Activated T-helper 17 cell treated with anti-CD3 and anti-CD28 coated beads, Interleukin-2, amount 50 U/mL, for 72 hours (primary cell): ENCODE results near the gene CCDC82. TPM values are rescaled to one million over a fixed set of nuclear protein-coding genes. Genes with fewer than 3 reads are reported as not detected.
A peak's percentile ranks its signal among the peaks of the same experiment; 100 is the strongest.

ENCODE experiments used
- ATAC-seq: fragments of 150-1000 bp; cut with Tn5 transposase; replicated peaks from 2 replicates; pipeline ENCODE4 v1.10.0; 2021; ENCODE audit warnings: mild to moderate bottlenecking, moderate library complexity
- H3K27ac Mint-ChIP-seq: one replicate; pipeline ENCODE4 v1.8.0; 2022; ENCODE audit warnings: mixed read lengths
- H3K27me3 Mint-ChIP-seq: one replicate; pipeline ENCODE4 v1.8.0; 2022; ENCODE audit warnings: mixed read lengths
- H3K36me3 Mint-ChIP-seq: one replicate; pipeline ENCODE4 v1.8.0; 2022; ENCODE audit warnings: low read depth, mild to moderate bottlenecking, mixed read lengths
- H3K4me1 Mint-ChIP-seq: one replicate; pipeline ENCODE4 v1.8.0; 2022; ENCODE audit warnings: mixed read lengths
- H3K4me3 Mint-ChIP-seq: one replicate; pipeline ENCODE4 v1.8.0; 2022; ENCODE audit warnings: mild to moderate bottlenecking, mixed read lengths
- H3K9me3 Mint-ChIP-seq: one replicate; pipeline ENCODE4 v1.8.0; 2022; ENCODE audit warnings: mixed read lengths
- total RNA-seq, 2 donors: library from RNA; stranded (reverse); gene quantifications; one replicate each; pipeline ENCODE4 v1.2.3, GENCODE V29; 2022

Gene CCDC82
- total RNA-seq, 2 donors from 2014 or later: 25.1 to 29.0 TPM

DNA sequence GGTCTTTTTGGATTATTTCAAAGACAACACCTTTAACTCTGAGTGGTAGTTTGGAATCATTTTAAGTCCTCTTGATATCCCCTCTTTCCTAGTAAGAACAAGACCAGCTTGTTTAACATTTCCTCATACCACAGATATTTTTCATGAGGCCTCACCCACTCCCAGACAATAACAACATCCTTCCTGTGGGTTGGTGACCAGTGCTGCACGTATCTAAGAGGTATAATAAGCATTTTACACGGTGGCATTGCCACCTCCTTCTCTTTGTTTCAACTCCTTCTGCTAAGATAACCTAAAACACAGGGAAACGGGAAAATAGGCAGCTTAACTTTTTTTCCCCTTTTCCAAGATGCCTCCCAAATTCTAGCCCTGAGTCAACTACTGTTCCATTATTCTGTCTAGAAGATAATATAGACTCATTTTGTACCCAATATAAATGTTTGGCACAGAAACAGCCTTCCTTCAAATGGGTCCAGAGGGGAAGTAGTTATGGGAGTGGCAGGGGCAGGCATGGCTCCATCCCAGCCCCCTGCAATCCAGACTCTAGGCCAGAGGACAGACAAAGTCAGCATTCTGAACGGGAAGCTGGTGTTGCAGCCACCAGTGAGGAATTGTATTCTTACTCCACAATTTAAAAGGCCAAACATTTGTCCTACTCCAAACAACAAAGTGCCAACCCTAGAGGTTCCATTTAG lies 75.2 kb downstream of the CCDC82 start:
- Mint-ChIP-seq H3K4me1 (peaks cover 44% of the 10 kb centered on the region), H3K27ac (peak overlapping the region; percentile 82), H3K27me3 (no peaks in the 10 kb centered on the region), H3K4me3 (peak overlapping the region; percentile 56), H3K36me3 (peaks cover 14% of the 10 kb centered on the region), H3K9me3 (no peaks in the 10 kb centered on the region)
- ATAC-seq: peak; percentile 60

DNA sequence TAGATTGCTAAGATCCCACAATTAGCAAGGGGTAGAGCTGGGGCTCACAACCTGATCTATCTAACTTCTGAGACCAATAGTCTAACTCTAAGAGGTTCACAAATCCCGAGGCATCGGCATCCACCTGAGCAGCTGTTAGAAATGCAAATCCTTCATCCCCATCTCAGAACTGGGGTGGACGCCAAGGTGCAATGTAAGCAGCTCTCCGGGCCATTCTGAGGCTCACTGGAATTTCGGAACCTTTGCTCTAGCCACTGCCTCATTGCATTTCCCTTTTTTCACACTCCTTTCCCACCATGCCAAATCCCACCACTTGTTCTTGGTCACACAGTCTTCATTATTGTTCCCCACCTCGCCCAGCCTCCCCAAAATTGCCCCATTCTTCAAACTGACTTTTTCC lies 76.5 kb downstream of the CCDC82 start:
- H3K27me3 Mint-ChIP-seq: no peaks in the 10 kb centered on the region
- ATAC-seq: no peak
- no peaks in the 10 kb centered on the region for H3K9me3 Mint-ChIP-seq
- peaks cover 46% of the 10 kb centered on the region for H3K4me1 Mint-ChIP-seq
- H3K27ac Mint-ChIP-seq: peak overlapping the region; percentile 82
- no peak overlapping the region for H3K4me3 Mint-ChIP-seq
- peaks cover 14% of the 10 kb centered on the region for H3K36me3 Mint-ChIP-seq

DNA sequence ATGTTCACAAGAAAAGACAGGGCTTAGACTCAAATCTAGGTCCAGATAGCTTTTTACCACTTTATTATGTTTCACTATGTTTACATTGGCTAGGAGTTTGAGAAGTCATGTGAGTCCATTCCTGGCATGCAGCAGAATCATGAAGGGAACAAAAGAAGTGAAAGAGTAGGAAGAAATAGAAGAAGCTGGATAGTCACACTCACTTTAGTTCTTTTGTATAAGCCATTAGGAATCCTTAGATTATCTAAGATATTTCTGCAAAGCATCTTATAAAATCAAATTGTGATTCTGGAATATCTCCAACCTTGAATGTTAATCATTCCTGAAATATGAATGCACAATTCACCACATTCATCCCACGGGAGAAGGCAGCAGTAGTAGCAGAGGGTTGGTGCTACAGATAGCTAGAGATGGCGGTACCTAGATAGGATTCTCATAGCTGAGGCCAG lies 78.6 kb downstream of the CCDC82 start:
- no peak for ATAC-seq
- H3K9me3 Mint-ChIP-seq: no peaks in the 10 kb centered on the region
- H3K4me1 Mint-ChIP-seq: peaks cover 46% of the 10 kb centered on the region
- no peaks in the 10 kb centered on the region for H3K27me3 Mint-ChIP-seq
- H3K36me3 Mint-ChIP-seq: peaks cover 2% of the 10 kb centered on the region
- H3K27ac Mint-ChIP-seq: no peak overlapping the region
- no peak overlapping the region for H3K4me3 Mint-ChIP-seq

DNA sequence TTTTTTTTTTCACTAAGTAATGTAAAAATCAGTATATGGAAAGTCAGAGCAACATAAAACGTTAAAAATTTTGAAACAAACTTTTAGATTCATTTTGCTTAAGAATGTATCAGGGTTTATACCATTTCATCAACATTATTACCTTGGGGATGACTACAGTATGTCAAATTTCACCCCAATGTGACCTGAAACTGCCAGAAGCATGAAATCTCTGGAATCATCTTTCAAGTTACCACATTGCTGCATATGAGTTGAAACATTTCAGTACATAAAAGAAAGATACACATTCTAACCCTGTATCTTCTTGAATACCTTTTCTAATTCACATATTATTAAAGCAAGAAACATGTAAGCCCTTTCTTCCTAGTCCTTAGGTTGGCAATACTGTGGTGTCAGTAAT lies 79.5 kb downstream of the CCDC82 start:
- ATAC-seq: no peak
- Mint-ChIP-seq H3K27ac (no peak overlapping the region), H3K4me3 (no peak overlapping the region), H3K4me1 (peaks cover 40% of the 10 kb centered on the region), H3K36me3 (no peaks in the 10 kb centered on the region), H3K27me3 (no peaks in the 10 kb centered on the region), H3K9me3 (no peaks in the 10 kb centered on the region)

DNA sequence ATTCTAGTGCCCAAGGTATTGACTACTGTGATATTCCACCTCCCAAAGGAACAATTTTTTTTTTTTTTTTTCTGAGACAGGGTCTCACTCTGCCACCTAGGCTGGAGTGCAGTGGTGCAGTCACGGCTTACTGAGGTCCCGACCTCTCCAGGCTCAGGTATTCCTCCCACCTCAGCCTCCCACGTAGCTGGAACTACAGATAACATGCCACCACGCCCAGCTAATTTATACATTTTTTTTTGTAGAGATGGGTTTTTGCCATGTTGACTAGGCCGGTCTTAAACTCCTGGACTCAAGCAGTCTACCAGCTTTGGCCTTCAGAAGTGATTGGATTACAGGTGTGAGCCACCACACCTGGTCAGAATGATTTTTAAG lies 80.1 kb downstream of the CCDC82 start:
- no peak overlapping the region for H3K27ac Mint-ChIP-seq
- H3K9me3 Mint-ChIP-seq: no peaks in the 10 kb centered on the region
- H3K27me3 Mint-ChIP-seq: no peaks in the 10 kb centered on the region
- no peak overlapping the region for H3K4me3 Mint-ChIP-seq
- ATAC-seq: no peak
- H3K4me1 Mint-ChIP-seq: peaks cover 34% of the 10 kb centered on the region
- H3K36me3 Mint-ChIP-seq: no peaks in the 10 kb centered on the region

DNA sequence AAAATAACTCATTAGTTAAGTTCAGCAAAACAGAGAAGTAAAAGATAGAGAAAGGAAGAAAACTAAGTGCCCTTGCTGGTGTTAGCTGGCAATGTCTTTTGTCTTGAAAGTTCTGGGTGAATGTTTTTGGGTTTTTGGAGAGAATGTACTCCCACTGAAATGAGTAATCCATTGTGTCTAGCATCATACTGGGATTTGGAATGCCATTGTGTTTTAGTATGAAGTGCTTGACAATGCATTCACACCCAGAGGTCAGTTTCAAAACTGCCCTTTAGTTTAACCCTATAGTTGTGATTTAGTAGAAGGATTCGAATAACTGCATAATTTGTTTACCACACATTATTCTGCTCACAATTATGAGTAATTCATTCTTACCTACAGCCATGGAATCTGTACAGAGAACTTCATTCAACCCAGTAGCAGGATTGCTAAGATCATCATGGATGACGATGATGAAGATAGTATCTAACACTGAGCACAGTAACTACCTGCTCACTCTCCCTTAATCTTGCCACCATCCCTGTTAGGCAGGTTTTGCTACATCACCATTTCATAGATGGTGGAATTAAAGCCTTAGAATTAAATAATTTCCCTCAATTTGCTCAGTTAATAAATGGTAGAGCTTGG lies 80.6 kb downstream of the CCDC82 start:
- Mint-ChIP-seq H3K4me1 (peaks cover 30% of the 10 kb centered on the region), H3K27ac (no peak overlapping the region), H3K4me3 (no peak overlapping the region)

DNA sequence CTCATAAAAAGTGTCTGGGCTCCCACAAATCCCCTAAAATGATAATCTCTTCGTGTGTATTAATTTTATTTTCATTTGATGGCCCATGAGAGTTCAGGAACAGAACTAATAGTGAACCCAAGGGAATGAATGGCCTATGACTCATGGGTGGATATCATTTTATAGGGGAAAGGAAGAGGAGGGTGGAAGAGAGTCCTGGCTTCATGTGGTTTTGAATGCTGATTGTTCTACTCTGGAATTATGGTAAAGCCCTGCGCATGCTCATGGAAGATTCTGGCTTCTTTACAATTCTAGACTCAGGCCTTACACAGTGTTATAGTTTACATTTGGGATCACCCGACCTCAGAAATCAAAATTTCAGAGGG lies 82.0 kb downstream of the CCDC82 start:
- Mint-ChIP-seq H3K27ac (no peak overlapping the region), H3K9me3 (no peaks in the 10 kb centered on the region), H3K27me3 (no peaks in the 10 kb centered on the region), H3K36me3 (no peaks in the 10 kb centered on the region), H3K4me1 (peaks cover 34% of the 10 kb centered on the region), H3K4me3 (peak overlapping the region; percentile 44)
- peak; percentile 23 for ATAC-seq

More for the DNA sequence above, 80.6 kb downstream of the CCDC82 start:
- no peaks in the 10 kb centered on the region for H3K9me3 Mint-ChIP-seq
- ATAC-seq: peak; percentile 48
- H3K36me3 Mint-ChIP-seq: no peaks in the 10 kb centered on the region
- H3K27me3 Mint-ChIP-seq: no peaks in the 10 kb centered on the region

DNA sequence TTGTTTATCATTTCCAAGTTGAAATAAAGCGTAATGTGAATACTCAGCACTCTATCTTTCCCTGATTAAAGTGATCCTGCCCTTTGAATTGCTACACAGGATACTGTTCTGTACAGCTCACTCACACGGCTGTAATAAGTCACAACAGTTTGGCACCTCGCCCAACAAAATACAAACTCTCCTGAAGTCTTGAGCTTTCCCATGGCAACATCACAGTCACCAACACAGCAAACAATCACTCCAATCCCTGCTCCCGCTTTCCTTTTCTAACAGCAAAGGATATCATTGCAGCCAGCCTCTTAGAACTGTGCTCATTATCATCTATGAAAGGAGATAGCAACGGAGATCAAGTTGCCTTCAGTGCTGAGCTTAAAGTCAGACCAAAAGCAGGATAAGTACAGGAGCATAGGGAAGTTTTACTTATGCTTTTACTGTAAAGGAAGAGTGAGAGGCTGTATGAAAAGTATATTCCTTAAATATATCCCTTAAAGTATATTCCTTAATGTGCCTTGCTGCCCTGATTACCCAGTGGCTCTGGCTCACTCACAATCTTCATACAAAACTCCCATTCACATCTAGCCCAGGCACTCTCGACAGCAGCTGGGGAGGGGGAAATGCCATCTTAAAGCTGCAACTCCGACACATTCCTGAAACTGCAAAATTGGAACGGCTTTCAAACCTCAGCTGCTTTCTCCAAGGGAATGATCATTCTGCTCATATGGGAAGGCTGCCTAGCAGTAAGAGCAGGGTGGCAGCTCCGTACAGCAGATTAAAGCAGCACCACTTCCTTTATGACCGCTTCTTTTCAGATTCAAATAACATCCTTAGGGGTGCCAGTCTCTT lies 82.6 kb downstream of the CCDC82 start:
- no peak overlapping the region for H3K27ac Mint-ChIP-seq
- H3K4me3 Mint-ChIP-seq: peak overlapping the region; percentile 44
- peak; percentile 23 for ATAC-seq

DNA sequence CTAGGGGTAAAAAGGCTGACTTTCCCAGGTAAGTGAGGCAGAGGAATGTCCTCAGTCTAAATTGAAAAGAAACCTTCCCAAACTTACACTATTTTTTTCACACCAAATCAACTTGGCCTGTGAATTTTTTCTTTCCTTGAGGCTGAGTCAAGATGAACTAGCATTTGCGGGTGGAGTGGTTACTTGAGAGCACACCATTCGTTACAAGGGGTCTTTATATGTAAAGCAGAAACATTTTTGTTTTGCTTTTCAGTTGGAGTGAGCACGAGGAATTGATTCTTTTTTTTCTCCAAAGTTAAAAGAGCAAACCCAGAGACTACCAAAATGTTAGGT lies 83.1 kb downstream of the CCDC82 start:
- no peak overlapping the region for H3K27ac Mint-ChIP-seq
- H3K4me3 Mint-ChIP-seq: peak overlapping the region; percentile 44
- peaks cover 35% of the 10 kb centered on the region for H3K4me1 Mint-ChIP-seq
- H3K36me3 Mint-ChIP-seq: no peaks in the 10 kb centered on the region
- H3K9me3 Mint-ChIP-seq: no peaks in the 10 kb centered on the region
- no peaks in the 10 kb centered on the region for H3K27me3 Mint-ChIP-seq
- ATAC-seq: no peak

More for the DNA sequence above, 82.6 kb downstream of the CCDC82 start:
- Mint-ChIP-seq H3K36me3 (no peaks in the 10 kb centered on the region), H3K27me3 (no peaks in the 10 kb centered on the region), H3K4me1 (peaks cover 35% of the 10 kb centered on the region), H3K9me3 (no peaks in the 10 kb centered on the region)

DNA sequence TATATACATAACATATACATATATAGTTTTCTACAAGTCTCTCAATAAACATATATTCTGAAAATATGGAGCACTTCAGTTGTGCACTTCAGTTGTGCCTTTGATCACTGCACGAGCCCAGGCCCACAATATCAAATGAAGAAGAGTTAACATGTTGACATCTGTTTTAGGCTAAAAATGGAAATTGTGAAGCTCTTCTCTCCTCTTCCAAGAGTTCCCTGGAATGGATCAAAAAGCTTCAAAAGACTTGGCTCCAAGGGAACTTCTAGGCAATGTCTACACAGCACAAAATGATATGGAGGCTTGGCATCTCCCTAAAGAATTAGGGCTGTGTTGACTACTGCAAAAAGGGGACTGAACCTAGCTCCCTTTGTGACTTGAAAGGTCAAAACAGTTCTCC lies 83.6 kb downstream of the CCDC82 start:
- no peak for ATAC-seq
- Mint-ChIP-seq H3K27ac (no peak overlapping the region), H3K36me3 (no peaks in the 10 kb centered on the region), H3K4me1 (peaks cover 35% of the 10 kb centered on the region), H3K27me3 (no peaks in the 10 kb centered on the region), H3K4me3 (no peak overlapping the region), H3K9me3 (no peaks in the 10 kb centered on the region)

DNA sequence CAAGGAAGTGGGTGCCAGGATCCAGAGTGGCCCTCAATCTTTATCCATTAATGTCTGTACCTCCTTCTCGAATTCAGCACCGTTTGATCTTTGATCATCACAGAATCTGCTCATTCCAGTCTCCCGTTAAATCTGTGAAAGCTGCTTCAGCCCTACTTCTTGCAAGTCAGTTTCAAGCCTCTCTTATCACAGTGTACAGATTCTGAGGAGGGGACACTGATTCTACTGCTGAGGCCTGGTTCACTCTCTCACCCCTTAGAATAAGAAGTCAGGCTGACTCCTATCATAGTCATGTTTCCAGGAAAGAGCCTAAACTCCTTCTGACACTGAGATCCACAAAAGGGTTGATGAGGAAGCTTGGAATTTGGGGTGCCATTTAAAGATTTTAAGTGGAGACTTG lies 85.7 kb downstream of the CCDC82 start:
- no peaks in the 10 kb centered on the region for H3K9me3 Mint-ChIP-seq
- H3K27ac Mint-ChIP-seq: peak overlapping the region; percentile 55
- H3K36me3 Mint-ChIP-seq: peaks cover 8% of the 10 kb centered on the region
- H3K27me3 Mint-ChIP-seq: no peaks in the 10 kb centered on the region
- ATAC-seq: no peak
- no peak overlapping the region for H3K4me3 Mint-ChIP-seq
- peaks cover 42% of the 10 kb centered on the region for H3K4me1 Mint-ChIP-seq

DNA sequence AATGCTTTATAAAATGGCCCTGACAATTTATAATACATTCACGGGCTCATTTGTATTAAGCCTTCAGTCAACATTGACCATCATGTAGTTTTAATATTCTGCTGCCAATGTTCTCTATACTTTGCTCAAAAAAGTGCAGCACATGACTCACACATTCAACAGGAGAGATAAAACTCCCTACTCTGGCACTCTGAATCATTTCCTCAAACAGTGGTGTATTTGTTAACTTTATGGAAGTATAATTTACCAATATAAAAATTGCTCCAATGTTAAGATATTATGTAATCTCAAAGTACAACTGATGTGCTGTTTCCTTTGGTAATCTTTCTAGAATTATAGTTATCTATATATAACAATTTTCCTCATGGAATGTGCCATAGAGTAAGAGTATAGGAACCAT lies 86.6 kb downstream of the CCDC82 start:
- peak; percentile 86 for ATAC-seq
- H3K4me3 Mint-ChIP-seq: no peak overlapping the region
- H3K27me3 Mint-ChIP-seq: no peaks in the 10 kb centered on the region
- H3K4me1 Mint-ChIP-seq: peaks cover 38% of the 10 kb centered on the region
- peaks cover 9% of the 10 kb centered on the region for H3K36me3 Mint-ChIP-seq
- no peaks in the 10 kb centered on the region for H3K9me3 Mint-ChIP-seq
- H3K27ac Mint-ChIP-seq: no peak overlapping the region
